ENCODE data around the gene ABHD8.

ABHD8 gene

GRCh38 chr19:17306285-17306714 lies 3.1 kb upstream of the ABHD8 start:
- POLR2A ChIA-PET: interaction anchor here (0.7 kb wide), 2 partner anchors 190 to 694 kb away, joined by 3 to 4 read pairs; no protein-coding TSS in a partner anchor
- TF ChIP-seq CTCF (IDR thresholded peaks at IDR 0.05; ENCODE audit: control extremely low read depth, extremely low read depth, low read depth, missing control alignments): no peak
- DNase-seq (ENCODE audit: extremely low spot score): no peak
- CTCF ChIA-PET: interaction anchor here (1.1 to 2.6 kb wide), 6 partner anchors 9 to 160 kb away, joined by 3 to 10 read pairs (median 4); partner anchors contain the start of gene ANO8

GRCh38 chr19:17305517-17306284 lies 2.5 kb upstream of the ABHD8 start, which contains the start of gene MRPL34:
Gene MRPL34 (plus strand): TSS chr19:17305872. CDS start chr19:17305893, 21 bp downstream.
- POLR2A ChIA-PET: interaction anchor here (0.6 to 0.7 kb wide), 3 partner anchors 191 to 801 kb away, joined by 3 to 4 read pairs (median 3); no protein-coding TSS in a partner anchor
- CTCF ChIA-PET: interaction anchor here (0.8 to 4.3 kb wide), 17 partner anchors 9 to 238 kb away, joined by 3 to 51 read pairs (median 4); partner anchors contain the start of gene ANO8
- DNase-seq (ENCODE audit: extremely low spot score): peak; percentile 89
- TF ChIP-seq CTCF (IDR thresholded peaks at IDR 0.05; ENCODE audit: control extremely low read depth, extremely low read depth, low read depth, missing control alignments): peak; percentile 74

- no peak for TF ChIP-seq CTCF (IDR thresholded peaks at IDR 0.05; ENCODE audit: control extremely low read depth, extremely low read depth, low read depth, missing control alignments)
- DNase-seq (ENCODE audit: extremely low spot score): no peak
- ChIA-PET POLR2A (interaction anchor here (0.6 kb wide), 1 partner anchor 801 kb away, joined by 3 read pairs; no protein-coding TSS in a partner anchor), CTCF (interaction anchor here (0.8 to 4.3 kb wide), 16 partner anchors 10 to 237 kb away, joined by 3 to 51 read pairs (median 4); partner anchors contain the start of gene ANO8)
Measured at GRCh38 chr19:17305216-17305516, 1.9 kb upstream of the ABHD8 start.

- ChIA-PET CTCF (interaction anchor here (0.7 to 4.3 kb wide), 19 partner anchors 8 to 237 kb away, joined by 3 to 51 read pairs (median 4); partner anchors contain the start of genes ANO8 and BST2), POLR2A (interaction anchor here (0.6 kb wide), 1 partner anchor 800 kb away, joined by 3 read pairs; no protein-coding TSS in a partner anchor)
- no peak for DNase-seq (ENCODE audit: extremely low spot score)
- no peak for TF ChIP-seq CTCF (IDR thresholded peaks at IDR 0.05; ENCODE audit: control extremely low read depth, extremely low read depth, low read depth, missing control alignments)
Measured at GRCh38 chr19:17304386-17305215, 1.4 kb upstream of the ABHD8 start.

- DNase-seq (ENCODE audit: extremely low spot score): no peak
- POLR2A ChIA-PET: no interaction called here
- CTCF ChIA-PET: interaction anchor here (0.6 to 4.3 kb wide), 11 partner anchors 9 to 102 kb away, joined by 3 to 51 read pairs (median 5); partner anchors contain the start of genes ANKLE1, ANO8 and BST2
- no peak for TF ChIP-seq CTCF (IDR thresholded peaks at IDR 0.05; ENCODE audit: control extremely low read depth, extremely low read depth, low read depth, missing control alignments)
Measured at GRCh38 chr19:17303940-17304267, 679 bp upstream of the ABHD8 start.
